HS-27A (cell line): Measurements from ENCODE around the gene MCM3AP.
"Not testable (repeated sequence)": the region's sequence is repeated elsewhere in the genome, so short reads cannot be mapped to it uniquely, and the experiment has no call there.

Source experiments
- DNase-seq: peaks from one replicate; pipeline ENCODE4 v3.0.0-alpha.2; 2012; ENCODE audit warnings: low read depth, missing footprints

Gene MCM3AP

GRCh38 chr21:46311568-46311967 lies 26.2 kb upstream of the MCM3AP start:
- no peak for DNase-seq

GRCh38 chr21:46310260-46310659 lies 24.8 kb upstream of the MCM3AP start:
- DNase-seq = not testable (repeated sequence)

- DNase-seq = no peak
Measured at GRCh38 chr21:46308431-46308830, 23.0 kb upstream of the MCM3AP start.

- DNase-seq = no peak
Measured at GRCh38 chr21:46307625-46308024, 22.2 kb upstream of the MCM3AP start.

- no peak for DNase-seq
Measured at GRCh38 chr21:46304955-46305354, 19.5 kb upstream of the MCM3AP start.

- no peak for DNase-seq
Measured at GRCh38 chr21:46304437-46304836, 19.0 kb upstream of the MCM3AP start.

- no peak for DNase-seq
Measured at GRCh38 chr21:46301759-46302158, 16.3 kb upstream of the MCM3AP start.

GRCh38 chr21:46299167-46299566 lies 13.8 kb upstream of the MCM3AP start:
- no peak for DNase-seq

GRCh38 chr21:46297338-46298271 lies 12.2 kb upstream of the MCM3AP start:
- DNase-seq = no peak

GRCh38 chr21:46295996-46296752 lies 10.8 kb upstream of the MCM3AP start:
- no peak for DNase-seq

- DNase-seq = no peak
Measured at GRCh38 chr21:46295177-46295770, 9.9 kb upstream of the MCM3AP start.

GRCh38 chr21:46294647-46295176 lies 9.3 kb upstream of the MCM3AP start:
- DNase-seq = no peak

- DNase-seq = no peak
Measured at GRCh38 chr21:46291561-46291960, 6.2 kb upstream of the MCM3AP start.

GRCh38 chr21:46289655-46290179 lies 4.3 kb upstream of the MCM3AP start:
- no peak for DNase-seq

GRCh38 chr21:46287541-46287940 lies 2.1 kb upstream of the MCM3AP start:
- no peak for DNase-seq

GRCh38 chr21:46286648-46287002 lies 1.2 kb upstream of the MCM3AP start:
- peak; percentile 55 for DNase-seq

GRCh38 chr21:46285761-46286647 lies 593 bp upstream of the MCM3AP start, which contains the start of gene YBEY:
Gene YBEY (plus strand): TSS chr21:46286342. CDS start chr21:46286914, 572 bp downstream.
- peak; percentile 83 for DNase-seq

- no peak for DNase-seq
Measured at GRCh38 chr21:46284733-46285132, 678 bp downstream of the MCM3AP start.

- DNase-seq = no peak
Measured at GRCh38 chr21:46284077-46284644, 1.2 kb downstream of the MCM3AP start.

- no peak for DNase-seq
Measured at GRCh38 chr21:46274797-46275390, 10.5 kb downstream of the MCM3AP start.
